SIG-M5 (cell line): ENCODE measurements around the gene SMIM35.
"Not testable (repeated sequence)": the region's sequence is repeated elsewhere in the genome, so short reads cannot be mapped to it uniquely, and the experiment has no call there.

Source experiments
- DNase-seq: peaks from one replicate; lab custom pipeline; 2025; lab: John Stamatoyannopoulos, UW

Gene SMIM35

DNA sequence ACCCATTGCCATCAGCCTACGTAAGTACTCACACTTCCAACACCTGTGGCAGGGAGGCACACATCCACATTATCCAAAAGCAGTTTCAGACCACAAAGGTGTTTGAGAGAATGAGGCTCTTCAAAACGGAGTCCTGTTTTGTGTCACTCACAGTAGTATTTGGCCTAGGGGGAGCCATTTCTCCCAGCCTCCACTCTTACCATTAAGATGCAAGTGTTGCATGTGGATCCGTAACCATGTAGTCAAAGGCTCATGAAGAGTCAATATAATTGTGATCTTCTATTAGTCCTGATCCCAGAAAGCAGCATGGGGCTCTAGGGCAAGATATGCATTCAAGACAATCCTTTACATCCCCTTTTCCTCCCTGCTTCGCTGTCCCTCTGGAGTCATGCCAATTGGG, 59.1 kb downstream of the SMIM35 start:
- DNase-seq, result no peak

DNA sequence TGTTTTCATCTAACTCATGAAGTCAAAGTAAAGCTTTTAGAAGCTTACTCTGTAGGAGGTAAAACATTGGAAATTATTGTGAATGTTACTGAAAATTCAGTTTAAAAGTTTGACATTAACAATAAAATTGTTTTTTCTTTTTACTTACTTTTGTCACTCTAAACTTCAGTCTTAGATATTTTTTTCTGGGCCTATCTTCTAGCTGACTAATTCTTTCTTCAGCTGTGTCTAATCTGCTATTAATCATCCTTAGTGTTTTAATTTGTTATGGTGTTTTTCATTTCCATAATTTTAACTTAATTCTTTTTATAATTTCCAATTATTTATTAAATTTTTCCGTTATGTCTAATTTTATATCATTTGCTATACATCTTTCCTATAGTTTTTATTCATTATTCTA, 65.6 kb downstream of the SMIM35 start:
- DNase-seq, result no peak

DNA sequence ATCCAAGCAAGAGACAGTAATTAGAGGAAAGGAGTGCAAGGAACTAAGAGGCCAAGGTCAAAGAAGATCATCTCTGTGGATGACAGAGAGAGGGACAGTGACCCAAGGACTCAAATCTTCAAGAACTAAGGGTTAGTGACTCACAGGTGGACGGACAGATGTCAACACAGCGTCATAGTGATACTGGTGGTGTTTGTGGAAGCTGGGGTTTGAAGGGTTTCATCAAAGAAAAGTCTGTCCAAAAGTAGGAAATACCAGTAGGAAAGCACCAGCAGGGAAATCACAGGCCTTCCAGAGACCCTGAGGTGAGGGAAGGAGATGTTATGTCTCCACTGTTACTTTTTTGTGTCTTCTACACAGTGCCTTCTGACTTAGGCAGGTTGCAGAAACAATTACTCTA, 68.4 kb downstream of the SMIM35 start:
- no peak for DNase-seq

DNA sequence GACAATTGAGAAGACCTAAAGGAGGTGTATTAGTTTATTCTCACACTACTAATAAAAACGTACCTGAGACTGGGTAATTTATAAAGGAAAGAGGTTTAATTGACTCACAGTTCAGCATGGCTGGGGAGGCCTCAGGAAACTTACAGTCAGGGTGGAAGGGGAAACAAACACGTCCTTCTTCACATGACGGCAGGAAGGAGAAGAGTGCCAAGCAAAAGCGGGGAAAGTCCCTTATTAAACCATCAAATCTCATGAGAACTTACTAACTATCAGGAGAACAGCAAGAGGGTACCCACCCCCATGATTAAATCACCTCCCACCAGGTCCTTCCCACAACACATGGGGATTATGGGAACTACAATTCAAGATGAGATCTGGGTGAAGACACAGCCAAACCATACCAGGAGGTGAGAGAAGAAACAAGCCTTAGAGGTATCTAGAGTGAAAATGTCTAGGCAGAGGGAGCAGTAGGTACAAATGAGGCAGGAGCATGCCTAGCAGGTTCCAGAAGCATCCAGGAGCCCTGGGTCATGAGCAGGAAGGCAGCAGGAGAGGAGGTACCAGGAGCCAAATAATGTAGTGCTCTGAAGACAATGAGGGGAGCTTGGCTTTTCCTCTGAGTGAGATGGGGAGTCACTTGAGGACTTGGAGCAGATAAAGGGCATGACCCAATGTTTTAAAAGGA, 69.0 kb downstream of the SMIM35 start:
- no peak for DNase-seq

DNA sequence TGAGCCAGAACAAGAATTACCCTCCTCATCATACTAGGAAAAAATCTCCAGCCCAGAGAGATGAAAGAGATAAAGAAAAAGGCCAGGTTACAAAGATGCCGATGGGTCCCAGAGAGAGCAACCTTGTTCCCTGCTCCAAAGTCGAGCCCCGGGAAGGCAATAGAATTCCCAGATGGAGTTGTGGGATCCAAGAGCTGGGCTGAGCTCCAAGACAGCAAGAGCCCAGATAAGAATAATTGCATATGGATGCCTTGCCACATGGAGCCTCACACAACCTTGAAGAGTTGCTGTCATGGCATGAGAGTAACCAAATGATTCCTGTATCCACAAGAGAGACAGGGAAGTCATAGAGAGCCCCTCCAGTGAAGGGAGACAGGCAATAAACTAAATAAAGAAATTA, 69.7 kb downstream of the SMIM35 start:
- no peak for DNase-seq

DNA sequence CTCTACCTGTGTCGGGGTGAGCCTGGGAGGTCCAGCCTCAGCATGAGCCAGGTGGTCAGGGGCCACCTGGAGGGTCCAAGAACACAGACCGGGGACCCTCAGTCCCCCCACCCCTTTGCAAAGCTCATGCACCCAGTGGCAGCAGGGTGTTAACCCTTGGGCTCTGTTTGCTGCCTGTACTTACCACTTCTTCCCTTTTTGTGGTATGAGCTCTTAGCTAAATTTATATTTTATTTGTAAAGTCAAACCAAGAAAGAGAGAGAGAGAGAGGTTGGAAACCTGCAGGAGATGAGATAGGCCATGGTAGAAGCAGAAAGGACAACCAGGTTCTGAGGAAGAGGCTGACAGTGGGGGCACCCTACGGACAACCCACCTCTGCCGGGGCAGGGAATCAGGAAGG, 70.7 kb downstream of the SMIM35 start:
- DNase-seq, result no peak

DNA sequence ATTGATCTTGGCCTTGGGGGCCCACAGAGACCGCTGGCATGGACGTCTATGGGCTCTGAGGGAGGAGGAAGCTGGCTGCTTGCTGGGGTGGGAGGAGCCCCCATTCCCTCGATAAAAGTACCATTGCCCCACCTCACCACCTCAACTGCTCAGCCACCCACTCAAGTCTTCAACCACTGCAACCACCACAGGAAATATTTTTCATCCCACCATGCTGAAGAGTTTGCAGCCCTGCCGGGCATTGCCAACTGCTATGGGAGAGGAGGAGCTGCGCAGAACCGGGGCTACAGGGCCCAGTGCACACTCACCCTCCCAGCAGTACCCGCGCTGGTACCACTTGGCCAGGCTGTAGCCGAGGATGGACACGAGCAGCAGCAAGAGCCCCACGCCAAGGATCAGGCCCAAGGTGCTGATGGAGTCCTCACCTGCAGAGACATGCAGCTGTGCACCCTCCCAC, 71.3 kb downstream of the SMIM35 start:
- DNase-seq, result no peak

DNA sequence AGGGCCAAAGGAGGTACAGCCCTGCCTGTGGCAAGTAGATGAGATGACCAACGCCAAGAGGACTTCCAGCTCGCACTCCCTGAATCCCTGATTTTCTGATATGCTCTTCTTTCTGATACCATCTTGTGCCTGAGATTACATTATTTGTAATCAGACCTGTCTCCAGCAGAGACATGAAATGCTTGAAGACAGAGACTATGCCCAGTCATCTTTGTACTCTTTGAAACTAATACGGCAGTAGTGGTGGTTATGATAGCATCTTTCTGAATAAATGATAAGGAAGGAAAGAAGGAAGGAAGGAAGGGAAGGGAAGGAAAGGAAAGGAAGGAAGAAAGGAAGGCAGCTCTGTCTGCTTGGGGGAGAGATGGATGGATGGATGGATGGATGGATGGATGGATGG, 72.7 kb downstream of the SMIM35 start:
- no peak for DNase-seq

DNA sequence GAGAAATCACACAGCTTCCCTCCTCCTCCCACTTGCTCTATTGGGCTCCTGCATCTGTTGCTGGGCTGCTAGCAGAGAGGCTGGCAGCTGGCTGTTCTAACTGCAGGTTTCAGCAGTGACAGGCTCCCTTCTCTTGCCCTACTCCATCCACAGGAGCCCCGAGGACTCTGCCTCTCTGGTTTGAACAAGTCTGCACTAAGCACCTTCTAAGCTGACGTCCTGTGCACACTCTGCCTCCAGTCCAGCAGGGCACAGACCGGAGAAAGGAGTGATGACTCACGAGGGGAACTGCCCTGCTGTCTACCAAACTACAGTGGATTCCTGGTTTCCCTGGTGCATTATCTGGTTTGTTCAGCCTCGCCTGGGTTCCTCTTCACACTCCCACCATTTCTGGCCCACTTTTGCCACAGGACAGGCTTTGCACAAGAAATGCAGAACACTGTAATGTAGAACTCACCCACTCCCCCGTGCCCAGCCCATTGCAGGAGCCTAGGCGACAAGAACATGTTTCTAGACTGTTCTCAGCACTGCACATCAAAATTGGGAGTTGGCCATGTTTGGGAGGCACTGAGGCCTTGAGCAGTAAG, 74.6 kb downstream of the SMIM35 start:
- peak; percentile 21 for DNase-seq

DNA sequence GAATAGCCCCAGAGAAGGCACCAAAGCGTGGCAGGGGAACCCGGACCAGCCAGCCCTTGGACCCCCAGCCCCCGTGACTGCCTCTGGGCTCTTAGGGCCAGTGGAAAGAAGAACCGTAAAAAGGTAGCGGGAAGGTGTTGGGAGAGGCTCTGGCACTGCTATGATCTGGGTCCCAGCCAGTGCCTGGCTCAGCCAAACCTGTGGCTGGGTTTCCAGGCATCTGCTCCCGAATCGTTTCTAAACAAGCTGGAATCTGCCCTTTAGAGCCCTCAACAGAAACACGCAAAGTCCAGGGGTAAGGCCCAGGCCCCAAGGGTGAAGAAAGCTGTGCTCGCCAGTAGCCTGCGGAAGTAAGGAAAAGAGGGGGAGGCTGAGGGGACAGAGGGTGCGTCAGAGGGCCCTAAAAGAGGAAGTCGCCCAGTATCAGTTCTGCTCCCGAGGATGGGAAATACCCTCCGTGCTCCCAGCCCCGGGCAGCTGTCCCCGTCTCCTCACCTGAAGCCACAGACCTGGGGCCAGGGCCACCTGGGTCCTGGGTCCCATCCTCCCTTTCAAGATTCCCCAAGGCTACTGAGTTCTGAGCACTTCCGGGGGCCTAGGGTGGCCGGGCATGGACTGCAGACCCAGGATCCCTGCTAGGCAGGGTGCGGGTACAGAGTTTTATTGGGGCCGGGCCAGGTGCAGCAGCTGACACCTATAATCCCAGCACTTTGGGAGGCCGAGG, 75.9 kb downstream of the SMIM35 start:
- DNase-seq, result no peak

DNA sequence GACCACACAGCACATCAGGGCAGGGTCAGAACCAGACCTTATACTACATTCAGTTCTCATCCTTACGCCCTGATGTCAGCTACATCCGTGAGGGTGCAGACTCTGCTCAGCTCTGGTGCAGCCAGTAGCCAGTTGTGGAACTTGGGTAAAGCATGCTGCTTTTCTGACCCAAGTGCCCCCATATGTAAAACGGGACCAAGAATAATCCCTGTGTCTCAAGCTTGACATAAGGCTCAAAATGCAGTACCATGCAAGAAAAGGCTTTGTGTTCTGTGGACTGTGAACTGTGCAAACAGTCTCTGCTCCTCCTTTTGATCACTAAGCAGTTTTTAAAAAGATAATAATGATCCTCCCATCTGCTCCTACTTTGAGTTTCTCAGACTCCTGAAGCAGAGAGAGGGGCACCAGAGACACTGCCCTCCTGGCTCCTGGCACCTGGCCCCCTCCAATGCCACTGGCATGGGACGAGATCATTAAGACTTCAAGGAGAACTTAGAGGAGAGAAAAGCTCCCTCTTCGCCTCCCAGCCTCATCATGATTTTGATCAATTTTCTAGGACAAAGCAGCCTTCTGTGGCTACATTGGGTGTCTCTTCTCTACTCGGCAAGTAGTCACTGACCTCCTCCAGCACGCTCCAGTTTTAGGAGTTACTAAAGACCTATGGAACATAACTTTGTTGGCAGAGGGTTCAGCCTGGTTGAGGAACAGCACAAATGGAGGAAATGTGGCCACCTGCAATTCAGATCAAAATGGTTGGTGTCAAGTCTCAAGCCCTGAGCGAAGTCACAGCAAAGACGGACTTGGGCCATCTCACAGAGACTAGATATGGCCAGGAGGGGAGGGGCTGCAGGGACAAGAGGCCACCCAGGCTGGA, 76.7 kb downstream of the SMIM35 start:
- DNase-seq, result no peak

DNA sequence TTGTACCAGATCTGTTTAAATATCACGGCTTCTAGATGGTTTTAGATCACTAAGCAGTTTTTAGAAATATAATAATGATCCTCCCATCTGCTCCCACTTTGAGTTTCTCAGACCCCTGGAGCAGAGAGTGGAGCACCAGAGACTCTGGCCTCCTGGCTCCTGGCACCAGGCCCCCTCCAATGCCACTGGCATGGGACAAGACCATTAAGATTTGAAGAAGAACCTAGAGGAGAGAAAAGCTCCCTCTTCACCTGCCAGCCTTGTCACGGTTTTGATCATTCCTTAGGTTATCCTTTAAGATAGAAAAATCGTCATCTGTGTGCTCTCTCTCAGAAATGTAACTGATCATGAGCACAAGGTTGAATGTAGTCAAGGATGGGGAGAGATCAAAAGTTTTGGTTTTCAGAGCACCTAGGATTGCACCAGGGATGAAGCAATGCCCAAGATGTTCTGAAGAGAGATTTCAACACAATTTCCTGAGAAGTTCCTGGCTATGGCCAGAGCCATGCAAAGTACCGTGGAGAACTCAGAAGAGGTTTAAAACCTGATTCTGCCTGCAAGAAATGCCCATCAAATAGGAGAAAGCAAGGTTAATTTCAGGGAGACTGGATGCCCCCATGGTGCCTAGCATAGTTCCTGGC, 78.4 kb downstream of the SMIM35 start:
- no peak for DNase-seq

DNA sequence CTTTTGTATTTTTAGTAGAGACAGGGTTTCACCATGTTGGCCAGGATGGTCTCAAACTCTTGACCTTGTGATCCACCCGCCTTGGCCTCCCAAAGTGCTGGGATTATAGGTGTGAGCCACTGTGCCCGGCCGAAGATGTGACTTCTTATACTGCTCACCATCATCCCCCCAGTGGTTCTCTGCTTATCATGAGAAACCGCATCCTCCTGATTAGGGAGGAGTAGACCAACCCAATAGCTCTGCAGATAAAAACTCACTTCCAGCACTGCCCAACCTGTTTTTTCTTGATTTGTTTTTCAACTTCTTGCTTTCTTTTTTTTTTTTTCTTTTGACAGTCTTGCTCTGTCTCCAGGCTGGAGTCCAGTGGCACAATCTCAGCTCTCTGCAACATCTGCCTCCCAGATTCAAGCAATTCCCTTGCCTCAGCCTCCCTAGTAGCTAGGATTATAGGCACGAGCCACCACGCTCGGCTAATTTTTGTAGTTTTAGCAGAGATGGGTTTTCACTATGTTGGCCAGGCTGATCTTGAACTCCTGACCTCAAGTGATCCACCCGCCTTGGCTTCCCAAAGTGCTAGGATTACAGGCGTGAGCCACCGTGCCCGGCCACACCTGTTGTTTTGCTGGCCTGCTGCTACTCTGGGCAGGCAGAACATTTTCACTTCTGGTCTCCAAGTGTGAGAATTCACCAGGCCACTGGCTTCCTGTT, 79.0 kb downstream of the SMIM35 start:
- DNase-seq, result not testable (repeated sequence)

DNA sequence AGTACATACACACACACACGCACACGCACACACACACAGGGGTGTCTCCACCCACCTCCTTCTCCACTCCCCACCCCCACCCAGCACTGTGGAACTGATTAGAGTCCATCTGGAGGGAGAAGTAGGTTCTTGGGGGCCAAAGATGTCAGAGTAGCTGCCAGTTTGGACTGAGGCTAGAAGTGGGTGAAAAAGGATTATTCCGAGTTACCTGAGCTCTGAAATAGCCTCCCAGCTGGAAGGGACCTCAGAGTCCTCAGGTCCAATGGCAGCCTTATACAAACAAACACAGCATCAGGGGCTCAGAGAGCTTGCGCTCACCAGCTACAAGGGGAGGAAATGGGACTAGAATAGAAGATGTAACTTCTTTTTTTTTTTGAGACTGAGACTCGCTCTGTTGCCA, 79.7 kb downstream of the SMIM35 start:
- DNase-seq, result no peak

DNA sequence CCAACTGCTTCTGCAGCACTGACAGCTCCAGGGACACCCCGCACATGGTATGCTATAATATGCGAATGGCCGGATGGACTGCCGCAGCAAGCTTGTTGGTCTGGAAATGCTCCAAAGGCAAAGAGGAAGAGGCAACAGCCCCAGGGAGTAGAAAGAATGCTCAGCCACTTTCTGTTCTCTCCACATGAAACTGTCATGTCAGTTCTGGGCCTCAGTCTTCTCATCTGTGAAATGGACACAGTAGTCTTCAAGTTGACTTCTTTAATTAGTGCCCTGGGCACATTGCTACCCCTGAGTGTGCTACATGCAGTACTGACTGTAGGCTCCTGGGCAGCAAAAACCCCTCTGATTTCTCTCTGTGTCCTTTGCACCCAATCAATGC, 80.6 kb downstream of the SMIM35 start:
- no peak for DNase-seq

DNA sequence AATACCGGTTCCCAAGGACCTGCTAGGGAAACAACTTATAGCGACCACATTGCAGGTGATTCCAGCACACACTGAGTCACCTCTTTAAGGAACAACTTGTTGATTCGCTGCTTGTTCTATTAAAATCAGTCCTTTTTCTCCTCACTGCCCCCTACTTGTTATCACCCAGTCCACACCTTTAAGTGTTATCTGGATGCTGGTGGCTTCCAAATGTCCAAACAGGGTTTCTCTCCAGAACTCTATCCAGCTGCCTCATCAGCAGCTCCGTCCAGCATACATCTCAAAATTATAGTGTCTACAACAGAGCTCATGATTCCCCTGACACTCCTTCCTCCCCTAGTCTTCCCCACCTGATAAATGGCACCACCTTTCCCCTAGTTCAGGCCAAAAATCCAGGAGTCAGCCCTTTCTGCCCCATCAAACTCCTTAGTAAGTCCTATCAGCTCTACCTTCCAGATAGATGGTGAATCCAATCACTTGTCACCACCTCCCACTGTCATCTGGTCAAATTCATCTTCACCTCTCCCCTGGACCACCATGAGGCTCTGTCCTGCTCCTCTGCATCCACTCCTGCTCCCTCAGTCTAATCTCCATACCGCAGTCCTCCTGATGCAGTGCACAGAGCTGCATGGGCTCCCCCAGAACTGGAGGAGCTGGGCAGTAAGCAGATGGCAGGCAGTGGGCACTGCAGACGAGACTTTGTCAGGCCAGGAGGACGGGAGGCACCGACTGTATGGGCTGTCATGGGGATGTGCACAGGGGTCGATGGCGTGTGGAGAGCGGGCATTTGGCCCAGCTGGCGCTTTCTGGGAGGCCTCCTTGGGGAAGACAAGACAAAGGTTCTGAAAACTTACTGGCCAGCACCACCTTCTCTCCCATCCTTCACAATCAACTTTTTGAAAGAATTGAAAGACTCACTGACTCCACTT, 81.3 kb downstream of the SMIM35 start:
- no peak for DNase-seq

DNA sequence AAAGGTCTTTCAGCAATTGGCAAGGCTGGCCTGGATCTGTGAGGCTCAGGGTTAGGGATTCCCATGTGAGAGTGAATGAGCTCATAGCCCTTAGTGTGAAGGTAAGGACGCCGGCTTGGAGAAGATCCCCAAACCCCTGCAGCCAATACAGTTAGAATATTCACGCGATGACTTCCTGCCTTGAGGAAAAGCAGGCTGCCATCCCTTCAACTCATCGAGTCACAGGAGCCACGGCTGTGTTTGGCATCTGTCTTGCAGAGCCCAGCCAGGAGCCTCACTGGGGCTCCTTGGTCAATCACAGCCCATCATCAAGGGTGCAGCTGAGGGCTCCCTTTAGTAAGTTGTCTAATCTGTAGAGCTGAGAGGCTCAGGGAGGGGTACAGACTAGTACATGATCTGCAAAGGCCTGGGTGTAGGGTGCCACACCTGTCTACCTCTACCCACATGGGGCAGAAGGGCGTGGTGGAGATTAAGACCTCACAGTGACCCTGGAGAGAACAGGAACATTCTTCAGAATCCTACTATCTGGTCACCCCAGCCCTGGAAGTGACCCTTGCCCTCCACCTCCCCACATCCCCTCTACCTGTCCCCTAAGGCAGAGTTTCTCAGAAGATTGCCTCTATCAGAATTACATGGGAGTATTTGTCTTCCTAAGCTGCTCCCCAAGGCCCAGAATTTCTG, 82.1 kb downstream of the SMIM35 start:
- no peak for DNase-seq

DNA sequence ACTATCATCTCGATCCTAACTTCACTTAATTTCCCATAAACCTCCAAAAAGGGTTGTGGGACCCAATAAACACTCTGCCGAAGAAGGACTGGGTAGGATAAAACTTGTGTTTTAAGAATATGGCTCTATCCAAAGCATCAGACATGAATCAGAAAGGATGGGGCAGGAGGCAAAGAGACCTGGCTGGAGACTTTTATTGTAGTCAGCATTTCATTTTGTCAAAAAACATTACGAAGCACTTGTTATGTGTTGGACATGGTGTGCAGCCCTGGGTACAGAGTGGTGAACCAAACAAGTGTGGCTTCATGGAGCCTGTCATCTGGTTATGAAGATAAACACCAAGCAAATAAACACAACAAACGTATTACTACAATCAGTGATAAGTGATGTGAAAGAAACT, 83.3 kb downstream of the SMIM35 start:
- no peak for DNase-seq

DNA sequence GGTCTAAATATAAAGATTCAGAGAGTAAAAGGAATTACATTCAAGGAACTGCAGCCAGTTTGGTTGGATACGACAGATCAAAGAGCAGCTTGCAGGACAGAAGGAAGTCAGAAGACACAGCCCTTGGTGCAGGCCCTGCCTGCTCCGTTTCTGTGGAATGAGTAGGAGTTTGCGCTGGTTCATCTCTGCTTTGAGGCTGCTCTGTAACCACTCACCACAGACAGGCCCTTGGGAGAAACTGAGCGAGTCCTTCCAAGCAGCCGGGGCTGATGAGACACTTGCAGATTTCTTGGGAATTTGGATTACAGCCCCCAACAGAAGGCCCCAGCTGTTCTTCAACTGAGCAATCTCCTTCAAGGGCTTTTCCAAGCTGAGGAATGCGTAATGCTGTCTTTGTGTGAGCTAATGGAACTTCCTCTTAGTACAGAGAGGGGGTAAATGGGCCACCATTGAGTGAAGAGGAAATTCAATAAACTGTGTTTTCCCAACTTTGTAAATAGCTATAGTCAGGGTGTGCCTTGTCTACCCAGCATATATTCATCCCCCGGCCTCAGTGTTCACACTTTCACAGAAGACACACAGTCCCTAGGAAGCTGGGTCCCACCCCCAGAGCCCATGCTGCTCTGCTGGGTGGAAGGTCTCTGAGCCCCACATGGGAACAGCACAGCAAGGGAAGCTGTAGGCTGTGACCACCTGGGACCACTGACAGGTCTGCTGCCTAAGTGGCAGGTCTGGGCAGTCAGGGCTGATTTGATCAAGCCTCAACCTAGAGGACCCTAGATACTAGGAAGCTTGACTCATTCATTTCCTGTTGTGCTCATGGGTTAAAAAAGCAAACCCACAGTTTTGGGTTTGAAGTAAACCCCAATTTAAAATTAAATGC, 84.0 kb downstream of the SMIM35 start:
- DNase-seq, result no peak
